ENCODE measurements around the gene AXL. TPM values are rescaled to one million over a fixed set of nuclear protein-coding genes. Genes with fewer than 3 reads are reported as not detected.
A peak's percentile ranks its signal among the peaks of the same experiment; 100 is the strongest.

Gene AXL
- total and polyA plus RNA-seq, 2 of the 13 experiments (the other 11 are each of a cell fraction or from before 2014, with no cell fraction given): 0.71 to 5.9 TPM

DNA sequence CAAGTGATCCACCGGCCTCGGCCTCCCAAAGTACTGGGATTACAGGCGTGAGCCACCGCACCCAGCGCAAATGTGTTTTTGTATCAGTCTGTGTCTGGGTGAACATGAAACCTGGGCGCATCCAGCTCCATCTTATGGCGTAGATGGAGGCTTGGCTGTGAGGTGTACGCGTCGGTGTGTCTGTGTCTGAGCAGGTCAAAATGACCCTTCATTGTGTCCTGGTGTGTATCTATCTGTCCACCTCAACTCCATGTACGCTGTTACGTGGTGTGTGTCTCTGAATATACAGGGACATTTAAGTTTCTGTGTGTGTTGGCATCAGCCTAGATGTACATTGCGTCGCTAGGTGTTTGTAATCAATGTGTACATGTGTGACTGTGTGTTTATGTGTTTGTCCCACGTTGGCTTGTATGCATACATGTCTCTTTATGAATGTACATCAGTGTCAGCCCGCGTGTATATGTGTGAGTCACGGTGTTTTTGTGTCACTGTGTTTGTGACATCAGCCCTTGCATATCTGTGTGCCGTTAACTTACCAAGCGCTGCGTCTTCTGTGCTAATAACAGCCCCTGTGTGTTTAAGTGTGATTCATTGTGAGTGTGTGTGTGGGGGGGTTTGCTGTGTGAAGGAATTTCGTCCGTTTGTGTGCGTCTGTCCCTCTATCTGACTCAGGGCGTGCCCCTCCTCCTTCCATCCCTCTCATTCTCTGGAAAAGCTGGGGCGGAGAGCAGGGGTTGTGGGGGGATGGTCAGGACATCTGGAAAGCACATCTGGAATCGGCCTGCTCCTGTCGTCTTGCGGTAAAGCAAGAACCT, 6.4 kb downstream of the AXL start (continued):
- TF ChIP-seq, protein P1, sequence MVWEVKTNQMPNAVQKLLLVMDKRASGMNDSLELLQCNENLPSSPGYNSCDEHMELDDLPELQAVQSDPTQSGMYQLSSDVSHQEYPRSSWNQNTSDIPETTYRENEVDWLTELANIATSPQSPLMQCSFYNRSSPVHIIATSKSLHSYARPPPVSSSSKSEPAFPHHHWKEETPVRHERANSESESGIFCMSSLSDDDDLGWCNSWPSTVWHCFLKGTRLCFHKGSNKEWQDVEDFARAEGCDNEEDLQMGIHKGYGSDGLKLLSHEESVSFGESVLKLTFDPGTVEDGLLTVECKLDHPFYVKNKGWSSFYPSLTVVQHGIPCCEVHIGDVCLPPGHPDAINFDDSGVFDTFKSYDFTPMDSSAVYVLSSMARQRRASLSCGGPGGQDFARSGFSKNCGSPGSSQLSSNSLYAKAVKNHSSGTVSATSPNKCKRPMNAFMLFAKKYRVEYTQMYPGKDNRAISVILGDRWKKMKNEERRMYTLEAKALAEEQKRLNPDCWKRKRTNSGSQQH (CRISPR knock-in tag; IDR thresholded peaks at IDR 0.05; ENCODE audit: low read depth): 0 out of 2 replicates have a peak, but pooled peaks have one; percentile 7
- no peak for TF ChIP-seq PAX8 (CRISPR knock-in tag; IDR thresholded peaks at IDR 0.05; ENCODE audit: borderline replicate concordance)

DNA sequence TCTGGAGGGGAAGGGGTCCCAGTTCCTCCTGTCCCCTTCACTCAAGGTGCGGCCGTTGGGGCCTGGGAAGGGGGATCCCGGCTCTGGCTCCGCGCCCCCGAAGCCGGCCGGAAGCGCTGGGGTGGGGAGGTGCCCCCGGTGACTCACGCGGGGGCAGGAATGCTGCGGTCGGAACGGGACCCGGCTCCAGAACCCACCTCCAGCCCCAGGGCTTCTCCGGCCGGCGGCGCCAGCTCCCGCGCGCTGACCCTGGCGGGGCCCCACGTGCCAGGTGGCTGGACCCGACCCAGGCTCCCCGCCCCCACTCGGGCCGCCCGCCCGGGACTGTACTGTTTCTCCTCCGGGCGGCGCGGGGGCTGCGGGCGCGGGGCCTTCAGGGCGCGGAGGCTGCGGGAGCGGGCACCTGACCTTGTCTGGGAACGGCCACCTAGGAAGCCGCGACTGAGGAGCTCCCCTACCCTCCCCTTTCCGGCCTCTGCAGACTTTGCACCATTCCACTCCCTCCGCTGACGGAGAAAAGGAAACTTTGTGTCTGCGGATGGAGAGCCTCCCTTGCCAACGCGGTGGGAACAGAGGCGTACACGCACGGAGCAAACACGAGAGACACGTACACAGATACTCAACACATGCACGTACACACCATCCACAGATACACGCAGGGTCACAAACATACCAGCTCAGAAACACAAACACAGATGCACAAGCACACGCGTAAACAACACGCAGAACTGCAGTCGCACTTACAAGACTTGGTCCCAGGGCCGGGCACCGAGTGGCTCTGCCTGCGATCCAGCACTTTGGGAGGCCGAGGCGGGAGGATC, 7.2 kb downstream of the AXL start:
- DNase-seq (ENCODE audit: low spot score): peak; percentile 68
- H3K9ac ChIP-seq (ENCODE audit: insufficient read depth, low read depth, low read length): peak overlapping the region; percentile 83
- ChIA-PET CTCF (ENCODE audit: low intra/inter-chr PET ratio, low total read pairs) (no interaction called here), POLR2A (interaction anchor here (0.6 to 4.5 kb wide), 17 partner anchors 8 to 213 kb away, joined by 3 to 104 read pairs (median 5); partner anchors contain the start of genes AXL, B9D2, DMAC2 and HNRNPUL1)
- H3K9me3 ChIP-seq (ENCODE audit: low read length): no peaks in the 10 kb centered on the region
- 5% methylated on average over 8 of the region's 67 CpGs for WGBS (ENCODE audit: low lambda C conversion rate)
- H3K27ac ChIP-seq (ENCODE audit: extremely low read length, insufficient read depth, low read length): peak overlapping the region; percentile 77
- peak overlapping the region; percentile 63 to 80 (median 73) for H3K4me3 ChIP-seq (replicated peaks in 1 of 3; ENCODE audit: insufficient read depth in 1 of 3, low read depth in 2 of 3, low read length in 3 of 3)
- H4K20me1 ChIP-seq (ENCODE audit: insufficient read depth, low read length): no peaks in the 10 kb centered on the region
- H3K36me3 ChIP-seq (replicated peaks in 1 of 2; ENCODE audit: control insufficient read depth in 1 of 2, insufficient read depth in 2 of 2, low read length in 2 of 2): no peaks in the 10 kb centered on the region
- intact Hi-C loops (cut with micrococcal nuclease; ENCODE audit: unreplicated experiment): loop anchor here (1.0 kb wide), 1 partner anchor 36 kb away; no protein-coding TSS in a partner anchor
- H3K4me2 ChIP-seq (ENCODE audit: low read depth, low read length): peak overlapping the region; percentile 99
- in situ Hi-C loops (cut with HindIII; ENCODE audit: extremely low pct_ligation_motif_present, low pct_unique_long_range_greater_than_20kb): loop anchor here (5.0 kb wide), 1 partner anchor 36 kb away; the partner anchor contains the start of gene HNRNPUL1
- ATAC-seq: peak; percentile 78
- BruUV-seq (replicated peaks): no TSS peak
- no peaks in the 10 kb centered on the region for H3K79me2 ChIP-seq (ENCODE audit: insufficient read depth, low read length)
- H3K4me1 ChIP-seq (ENCODE audit: insufficient read depth, low read length): peaks cover 69% of the 10 kb centered on the region
- H2AFZ ChIP-seq (ENCODE audit: low read length): no peak overlapping the region
- H3K27me3 ChIP-seq (ENCODE audit: control insufficient read depth in 1 of 2, insufficient read depth in 2 of 2, low read length in 2 of 2): no peaks in the 10 kb centered on the region; a peak in 1 of 5 replicates
- FAIRE-seq: peak; percentile 50
- TF ChIP-seq MAFG (CRISPR knock-in tag; IDR thresholded peaks at IDR 0.05) (no peak), LCORL (IDR thresholded peaks at IDR 0.05) (no peak), LCORL (CRISPR knock-in tag; IDR thresholded peaks at IDR 0.05) (peak; percentile 64; the same call in 1 of the 2 replicates), HMG20A (CRISPR knock-in tag; IDR thresholded peaks at IDR 0.05; ENCODE audit: borderline replicate concordance) (peak; percentile 23; the same call in 1 of the 2 replicates), TCF7 (IDR thresholded peaks at IDR 0.05; ENCODE audit: low read depth) (no peak)
- TF ChIP-seq, protein P2, sequence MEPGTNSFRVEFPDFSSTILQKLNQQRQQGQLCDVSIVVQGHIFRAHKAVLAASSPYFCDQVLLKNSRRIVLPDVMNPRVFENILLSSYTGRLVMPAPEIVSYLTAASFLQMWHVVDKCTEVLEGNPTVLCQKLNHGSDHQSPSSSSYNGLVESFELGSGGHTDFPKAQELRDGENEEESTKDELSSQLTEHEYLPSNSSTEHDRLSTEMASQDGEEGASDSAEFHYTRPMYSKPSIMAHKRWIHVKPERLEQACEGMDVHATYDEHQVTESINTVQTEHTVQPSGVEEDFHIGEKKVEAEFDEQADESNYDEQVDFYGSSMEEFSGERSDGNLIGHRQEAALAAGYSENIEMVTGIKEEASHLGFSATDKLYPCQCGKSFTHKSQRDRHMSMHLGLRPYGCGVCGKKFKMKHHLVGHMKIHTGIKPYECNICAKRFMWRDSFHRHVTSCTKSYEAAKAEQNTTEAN (CRISPR knock-in tag; conservative IDR thresholded peaks at IDR 0.05): peak; percentile 67; the same call in 1 of the 2 replicates

Measured in HepG2 (cell line).